ENCODE data around the gene RAB14. TPM values are rescaled to one million over a fixed set of nuclear protein-coding genes. Genes with fewer than 3 reads are reported as not detected.

The RAB14 gene
- total and polyA plus RNA-seq, 3 donors from 2014 or later: 44.6 to 66.7 (median 51.1) TPM

- DNase-seq: no peak
- Histone ChIP-seq H3K9me3 (no peaks in the 10 kb centered on the region), H3K27ac (no peak overlapping the region), H3K27me3 (no peaks in the 10 kb centered on the region), H3K36me3 (ENCODE audit: low read depth, missing control alignments) (no peaks in the 10 kb centered on the region), H3K4me1 (peaks cover 14% of the 10 kb centered on the region), H3K4me3 (no peak overlapping the region)
- 41 to 61% methylated on average over 1 of the region's 1 CpG for WGBS, 2 donors
- intact Hi-C loops (cut with DNase I; ENCODE audit: low total_unique reads): no loop called here
- no peak for TF ChIP-seq CTCF (IDR thresholded peaks at IDR 0.05)
- no peak for TF ChIP-seq POLR2A (IDR thresholded peaks at IDR 0.05)
Measured at GRCh38 chr9:121192518-121192917, 9.2 kb downstream of the RAB14 start.

- intact Hi-C loops (cut with DNase I; ENCODE audit: low total_unique reads): no loop called here
- no peaks in the 10 kb centered on the region for H3K9me3 ChIP-seq
- no peaks in the 10 kb centered on the region for H3K36me3 ChIP-seq (ENCODE audit: low read depth, missing control alignments)
- DNase-seq: no peak
- H3K4me3 ChIP-seq: no peak overlapping the region
- WGBS, 2 donors: 80 to 85% methylated on average over 2 of the region's 2 CpGs
- H3K4me1 ChIP-seq: peaks cover 17% of the 10 kb centered on the region
- no peak overlapping the region for H3K27ac ChIP-seq
- TF ChIP-seq POLR2A (IDR thresholded peaks at IDR 0.05) (no peak), CTCF (IDR thresholded peaks at IDR 0.05) (no peak)
- H3K27me3 ChIP-seq: no peaks in the 10 kb centered on the region
Measured at GRCh38 chr9:121191235-121191634, 10.4 kb downstream of the RAB14 start.

GRCh38 chr9:121189660-121190059 is 12.0 kb downstream of the RAB14 start:
- H3K27ac ChIP-seq: no peak overlapping the region
- intact Hi-C loops (cut with DNase I; ENCODE audit: low total_unique reads): no loop called here
- peaks cover 8% of the 10 kb centered on the region for H3K4me1 ChIP-seq
- H3K27me3 ChIP-seq: no peaks in the 10 kb centered on the region
- no peaks in the 10 kb centered on the region for H3K9me3 ChIP-seq
- no peaks in the 10 kb centered on the region for H3K36me3 ChIP-seq (ENCODE audit: low read depth, missing control alignments)
- no peak overlapping the region for H3K4me3 ChIP-seq
- 91 to 94% methylated on average over 3 of the region's 3 CpGs for WGBS, 2 donors
- no peak for DNase-seq
- TF ChIP-seq CTCF (IDR thresholded peaks at IDR 0.05): no peak
- no peak for TF ChIP-seq POLR2A (IDR thresholded peaks at IDR 0.05)

GRCh38 chr9:121189006-121189405 is 12.7 kb downstream of the RAB14 start:
- H3K36me3 ChIP-seq (ENCODE audit: low read depth, missing control alignments): no peaks in the 10 kb centered on the region
- intact Hi-C loops (cut with DNase I; ENCODE audit: low total_unique reads): no loop called here
- H3K9me3 ChIP-seq: no peaks in the 10 kb centered on the region
- DNase-seq: no peak
- H3K4me1 ChIP-seq: peaks cover 8% of the 10 kb centered on the region
- H3K27me3 ChIP-seq: no peaks in the 10 kb centered on the region
- TF ChIP-seq POLR2A (IDR thresholded peaks at IDR 0.05): no peak
- TF ChIP-seq CTCF (IDR thresholded peaks at IDR 0.05): no peak
- WGBS, 2 donors: 84 to 98% methylated on average over 1 of the region's 1 CpG
- H3K4me3 ChIP-seq: no peak overlapping the region
- no peak overlapping the region for H3K27ac ChIP-seq

GRCh38 chr9:121187636-121188305 is 13.9 kb downstream of the RAB14 start:
- TF ChIP-seq POLR2A (IDR thresholded peaks at IDR 0.05) (no peak), CTCF (IDR thresholded peaks at IDR 0.05) (no peak)
- peaks cover 8% of the 10 kb centered on the region for H3K4me1 ChIP-seq

More at GRCh38 chr9:121187636-121188305, 13.9 kb downstream of the RAB14 start:
- H3K27me3 ChIP-seq: no peaks in the 10 kb centered on the region
- no peaks in the 10 kb centered on the region for H3K9me3 ChIP-seq
- WGBS, 2 donors: 56 to 64% methylated on average over 3 of the region's 3 CpGs
- intact Hi-C loops (cut with DNase I; ENCODE audit: low total_unique reads): no loop called here
- H3K36me3 ChIP-seq (ENCODE audit: low read depth, missing control alignments): no peaks in the 10 kb centered on the region
- no peak overlapping the region for H3K4me3 ChIP-seq
- DNase-seq: no peak
- H3K27ac ChIP-seq: no peak overlapping the region

All from testis (tissue), 3 donors.